Kidney epithelial cell (primary cell): ENCODE measurements around the gene NFIC. TPM values are rescaled to one million over a fixed set of nuclear protein-coding genes. Genes with fewer than 3 reads are reported as not detected.

Experiments
- DNase-seq: peaks from one replicate; pipeline ENCODE4 v3.0.0-alpha.2; 2010; ENCODE audit warnings: low read depth
- H3K27me3 ChIP-seq: 2 replicates; pipeline ENCODE4 v1.6.0; 2011; ENCODE audit warnings: low read length; ENCODE audit not compliant: control insufficient read depth, insufficient read depth
- H3K36me3 ChIP-seq: 2 replicates; pipeline ENCODE4 v1.5.1; 2011; ENCODE audit warnings: low read length; ENCODE audit not compliant: control insufficient read depth, insufficient read depth
- H3K4me3 ChIP-seq: 2 replicates; pipeline ENCODE4 v1.5.1; 2011; ENCODE audit warnings: low read depth, mild to moderate bottlenecking, control low read depth, low read length
- total RNA-seq: library from RNA; depleted of rRNA; stranded (reverse); fragments of >200 nt; gene quantifications from 2 replicates; pipeline ENCODE4 v1.2.3, GENCODE V29; 2015
- TF ChIP-seq, protein P1 (sequence below): IDR thresholded peaks from 2 replicates; pipeline ENCODE4 v1.5.1; 2011; ENCODE audit warnings: mild to moderate bottlenecking, moderate library complexity, low read length, control low read depth, inconsistent platforms; ENCODE audit not compliant: insufficient read depth, poor library complexity, severe bottlenecking

NFIC gene
- total RNA-seq, 1 donor from 2014 or later, result 18.0 TPM

DNA sequence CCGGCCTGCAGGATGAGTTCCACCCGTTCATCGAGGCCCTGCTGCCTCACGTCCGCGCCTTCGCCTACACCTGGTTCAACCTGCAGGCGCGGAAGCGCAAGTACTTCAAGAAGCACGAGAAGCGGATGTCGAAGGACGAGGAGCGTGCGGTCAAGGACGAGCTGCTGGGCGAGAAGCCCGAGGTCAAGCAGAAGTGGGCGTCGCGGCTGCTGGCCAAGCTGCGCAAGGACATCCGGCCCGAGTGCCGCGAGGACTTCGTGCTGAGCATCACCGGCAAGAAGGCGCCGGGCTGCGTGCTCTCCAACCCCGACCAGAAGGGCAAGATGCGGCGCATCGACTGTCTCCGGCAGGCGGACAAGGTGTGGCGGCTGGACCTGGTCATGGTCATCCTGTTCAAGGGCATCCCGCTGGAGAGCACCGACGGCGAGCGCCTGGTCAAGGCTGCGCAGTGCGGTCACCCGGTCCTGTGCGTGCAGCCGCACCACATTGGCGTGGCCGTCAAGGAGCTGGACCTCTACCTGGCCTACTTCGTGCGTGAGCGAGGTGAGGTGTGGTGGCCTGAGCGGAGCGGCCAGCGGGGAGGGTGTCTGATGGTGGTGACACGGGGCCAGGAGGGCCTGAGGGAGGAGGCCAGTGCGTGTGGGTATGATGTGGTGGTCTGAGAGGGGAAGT lies 15.5 kb downstream of the NFIC start:
- peaks cover 1% of the 10 kb centered on the region for H3K36me3 ChIP-seq
- TF ChIP-seq, protein P1, sequence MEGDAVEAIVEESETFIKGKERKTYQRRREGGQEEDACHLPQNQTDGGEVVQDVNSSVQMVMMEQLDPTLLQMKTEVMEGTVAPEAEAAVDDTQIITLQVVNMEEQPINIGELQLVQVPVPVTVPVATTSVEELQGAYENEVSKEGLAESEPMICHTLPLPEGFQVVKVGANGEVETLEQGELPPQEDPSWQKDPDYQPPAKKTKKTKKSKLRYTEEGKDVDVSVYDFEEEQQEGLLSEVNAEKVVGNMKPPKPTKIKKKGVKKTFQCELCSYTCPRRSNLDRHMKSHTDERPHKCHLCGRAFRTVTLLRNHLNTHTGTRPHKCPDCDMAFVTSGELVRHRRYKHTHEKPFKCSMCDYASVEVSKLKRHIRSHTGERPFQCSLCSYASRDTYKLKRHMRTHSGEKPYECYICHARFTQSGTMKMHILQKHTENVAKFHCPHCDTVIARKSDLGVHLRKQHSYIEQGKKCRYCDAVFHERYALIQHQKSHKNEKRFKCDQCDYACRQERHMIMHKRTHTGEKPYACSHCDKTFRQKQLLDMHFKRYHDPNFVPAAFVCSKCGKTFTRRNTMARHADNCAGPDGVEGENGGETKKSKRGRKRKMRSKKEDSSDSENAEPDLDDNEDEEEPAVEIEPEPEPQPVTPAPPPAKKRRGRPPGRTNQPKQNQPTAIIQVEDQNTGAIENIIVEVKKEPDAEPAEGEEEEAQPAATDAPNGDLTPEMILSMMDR, result no peak
- no peak for DNase-seq
- H3K4me3 ChIP-seq, result no peak overlapping the region
- H3K27me3 ChIP-seq, result no peaks in the 10 kb centered on the region

DNA sequence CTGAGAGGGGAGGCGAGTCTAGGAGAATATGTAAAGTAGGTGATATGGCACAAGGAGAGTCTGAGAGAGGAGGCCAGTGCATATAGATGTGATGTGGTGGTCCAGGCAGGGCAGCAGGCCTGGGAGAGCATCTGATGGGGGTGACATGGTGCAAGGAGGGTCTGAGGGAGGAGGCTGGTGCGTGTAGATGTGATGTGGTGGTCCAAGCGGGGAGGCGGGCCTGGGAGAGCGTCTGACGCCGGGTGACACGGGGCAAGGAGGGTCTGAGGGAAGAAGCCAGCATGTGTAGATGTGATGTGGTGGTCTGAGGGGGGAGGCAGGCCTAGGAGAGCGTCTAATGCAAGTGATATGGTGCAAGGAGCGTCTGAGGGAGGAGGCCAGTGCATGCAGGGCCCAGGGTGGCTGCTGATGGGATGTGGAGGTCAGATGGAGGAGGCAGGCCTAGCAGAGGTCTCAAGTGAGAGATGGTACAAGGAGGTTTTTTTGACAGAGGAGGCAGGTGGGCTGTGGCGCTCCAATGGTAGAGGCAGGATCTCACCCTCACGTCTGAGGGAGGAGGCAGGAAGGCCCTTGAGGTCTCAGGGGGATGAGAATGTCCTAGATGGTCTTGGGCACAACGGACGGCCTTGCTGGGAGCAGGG lies 16.2 kb downstream of the NFIC start:
- TF ChIP-seq, protein P1, result no peak

DNA sequence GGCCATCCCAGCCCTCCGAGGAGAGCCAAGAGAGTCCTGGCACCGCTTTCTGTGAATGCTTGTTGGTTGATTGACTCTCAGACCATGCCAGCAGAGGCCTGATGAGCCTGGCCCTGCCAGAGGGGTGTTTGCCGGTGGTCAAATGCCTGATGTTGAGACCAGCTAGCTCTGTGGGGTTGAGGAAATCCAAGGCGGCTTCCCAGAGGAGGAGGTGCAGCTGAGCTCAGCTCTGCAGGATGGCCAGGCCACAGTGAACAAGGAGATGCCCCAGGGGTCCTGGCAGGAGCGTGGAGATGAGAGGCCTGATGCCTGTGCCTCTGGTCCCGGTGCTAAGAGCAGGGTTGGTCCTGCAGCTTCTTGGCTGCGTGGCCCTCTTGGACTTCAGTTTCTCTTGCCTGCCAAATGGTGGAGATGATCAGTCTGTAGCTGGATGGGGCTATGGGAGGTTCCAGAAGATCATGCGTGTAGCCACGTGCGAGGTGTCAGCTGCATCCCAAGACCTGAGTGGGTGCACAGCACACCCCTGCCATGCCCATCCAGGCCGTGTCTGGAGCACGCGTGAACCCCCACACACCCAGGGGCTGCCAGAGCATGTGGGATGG lies 16.8 kb downstream of the NFIC start:
- no peak overlapping the region for H3K4me3 ChIP-seq
- TF ChIP-seq, protein P1, result no peak
- peaks cover 1% of the 10 kb centered on the region for H3K36me3 ChIP-seq
- H3K27me3 ChIP-seq, result no peaks in the 10 kb centered on the region
- DNase-seq, result no peak

More for the DNA sequence above, 16.2 kb downstream of the NFIC start:
- DNase-seq, result no peak
- Histone ChIP-seq H3K36me3 (peaks cover 1% of the 10 kb centered on the region), H3K4me3 (no peak overlapping the region), H3K27me3 (no peaks in the 10 kb centered on the region)

DNA sequence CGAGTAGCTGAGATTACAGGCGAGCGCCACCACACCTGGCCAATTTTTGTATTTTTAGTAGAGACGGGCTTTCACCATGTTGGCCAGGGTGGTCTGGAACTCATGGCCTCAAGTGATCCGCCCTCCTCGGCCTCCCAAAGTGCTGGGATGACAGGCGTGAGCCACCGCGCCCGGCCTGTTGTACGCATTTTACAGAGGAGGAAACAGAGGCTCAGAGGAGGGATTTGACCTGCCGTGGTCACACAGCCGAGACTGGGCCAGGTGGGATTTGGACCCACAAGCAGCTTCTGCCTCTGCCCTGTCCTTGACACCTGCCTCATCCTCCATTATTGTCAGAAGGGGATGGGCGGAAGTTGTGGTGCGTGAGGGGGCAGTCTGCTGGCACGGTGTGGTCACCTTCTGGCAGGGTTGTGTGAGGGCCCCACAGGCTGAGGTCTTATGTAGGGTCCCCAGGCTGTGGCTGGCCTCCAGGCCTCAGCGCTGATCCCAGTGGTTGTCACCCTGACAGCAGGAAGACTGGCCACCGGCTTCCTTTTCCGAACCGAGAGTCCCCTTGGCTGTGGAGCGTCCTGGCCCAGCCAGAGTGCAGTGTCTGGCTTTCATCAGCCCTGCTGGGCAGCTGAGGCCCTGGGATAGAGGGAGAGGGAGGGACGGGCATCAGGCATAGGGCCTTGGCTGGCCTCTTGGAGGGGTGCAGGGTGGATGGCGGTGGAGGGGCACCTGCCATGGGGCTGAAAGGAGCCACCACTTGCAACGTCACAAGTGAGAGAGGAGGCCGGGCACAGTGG lies 20.3 kb downstream of the NFIC start:
- Histone ChIP-seq H3K27me3 (no peaks in the 10 kb centered on the region), H3K36me3 (peaks cover 1% of the 10 kb centered on the region), H3K4me3 (no peak overlapping the region)
- TF ChIP-seq, protein P1, result no peak
- DNase-seq, result no peak

DNA sequence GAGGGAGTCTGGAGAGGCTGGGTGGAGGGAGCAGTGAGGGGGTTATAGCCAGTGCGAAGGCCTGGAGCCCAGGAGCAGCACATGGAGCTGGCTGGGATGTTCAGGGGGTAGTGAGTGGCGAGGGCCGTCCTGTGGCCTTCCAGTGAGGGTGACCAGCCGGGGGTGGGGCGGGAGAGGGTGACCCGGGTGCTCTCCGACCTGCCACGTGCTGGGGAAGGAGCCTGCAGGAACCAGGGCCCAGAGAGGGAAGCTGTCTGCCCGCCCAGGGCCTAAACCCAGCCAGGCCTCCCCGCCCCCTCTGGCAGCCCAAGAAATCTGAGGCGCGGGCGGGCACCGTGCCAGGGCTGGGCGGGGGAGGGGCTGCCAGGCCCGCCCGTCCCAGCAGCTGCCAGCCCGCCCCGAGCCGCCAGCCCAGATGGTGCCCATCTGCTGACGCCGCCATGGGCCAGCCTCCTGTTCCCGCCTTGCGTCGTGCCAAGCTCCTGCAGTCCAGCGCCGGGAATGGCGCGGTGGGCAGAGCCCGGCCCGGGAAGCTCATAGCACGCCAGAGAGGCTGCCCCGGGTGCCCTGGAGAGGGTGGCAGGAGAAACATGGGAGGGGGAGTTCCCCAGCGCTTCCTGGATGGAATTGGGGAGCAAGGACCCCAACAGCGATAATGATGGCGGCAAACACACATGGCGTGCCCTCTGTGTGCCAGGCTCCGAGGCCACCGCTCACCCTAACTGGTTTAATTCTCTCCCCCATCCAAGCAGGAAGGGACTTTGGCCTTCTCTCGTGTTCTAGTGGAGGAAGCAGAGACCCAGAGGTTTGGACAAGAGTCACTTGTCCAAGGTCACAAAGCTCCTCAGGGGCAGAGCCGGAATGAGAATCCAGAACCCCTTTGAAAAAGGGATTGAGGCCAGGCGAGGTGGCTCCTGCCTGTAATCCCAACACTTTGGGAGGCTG lies 21.5 kb downstream of the NFIC start:
- Histone ChIP-seq H3K27me3 (no peaks in the 10 kb centered on the region), H3K36me3 (no peaks in the 10 kb centered on the region), H3K4me3 (no peak overlapping the region)
- TF ChIP-seq, protein P1, result no peak
- DNase-seq, result no peak
